Measurements from ENCODE around the gene CDKN2AIPNL. TPM values are rescaled to one million over a fixed set of nuclear protein-coding genes. Genes with fewer than 3 reads are reported as not detected.

The CDKN2AIPNL gene
- total RNA-seq, 3 donors from 2014 or later, result 44.0 to 44.4 (median 44.0) TPM

DNA sequence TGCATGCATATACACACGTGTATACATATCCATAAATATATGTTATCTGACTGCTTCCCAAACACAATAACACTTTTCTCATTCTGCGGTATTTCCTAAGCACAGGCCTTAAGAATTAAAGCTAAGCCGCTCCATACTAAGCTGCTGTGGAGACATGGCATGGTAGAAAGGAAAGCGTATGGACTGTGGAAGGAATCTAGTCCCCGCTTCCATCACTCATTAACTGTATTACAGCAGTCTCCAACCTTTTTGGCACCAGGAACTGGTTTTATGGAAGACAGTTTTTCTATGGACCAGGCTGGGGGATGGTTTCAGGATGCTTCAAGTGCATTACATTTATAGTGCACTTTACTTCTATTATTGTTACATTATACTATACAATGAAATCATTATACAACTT is 56.0 kb downstream of the CDKN2AIPNL start:
- peaks cover 2% of the 10 kb centered on the region for H3K4me1 Mint-ChIP-seq (ENCODE audit: low read depth)
- H3K27me3 Mint-ChIP-seq (ENCODE audit: low read depth), result no peaks in the 10 kb centered on the region
- H3K9me3 Mint-ChIP-seq, result no peaks in the 10 kb centered on the region
- DNase-seq (no peak), ATAC-seq (no peak)
- H3K4me3 Mint-ChIP-seq, result no peak overlapping the region
- peaks cover 2% of the 10 kb centered on the region for H3K36me3 Mint-ChIP-seq (ENCODE audit: insufficient read depth)

Other genes starting within 250 kb of the CDKN2AIPNL start
- 100 to 1,000 TPM; 273 to 286 (median 282) TPM for gene SKP1, start 234.9 kb downstream of the CDKN2AIPNL start, total RNA-seq
- 100 to 1,000 TPM; 206 to 213 (median 209) TPM for gene PPP2CA, start 185.8 kb downstream of the CDKN2AIPNL start, total RNA-seq
- gene CDKL3, start 44.7 kb downstream of the CDKN2AIPNL start, total RNA-seq, result 1 to 10 TPM in 2 of 3 donors, under 1 TPM in 1; 0.71 to 1.8 (median 1.3) TPM
- 100 to 1,000 TPM in 1 of 3 donors, 10 to 100 TPM in 2; 84.1 to 104 (median 95.9) TPM for gene UBE2B, start 40.3 kb downstream of the CDKN2AIPNL start, total RNA-seq
- gene JADE2, start 113.8 kb upstream of the CDKN2AIPNL start, total RNA-seq, result 10 to 100 TPM; 73.6 to 83.6 (median 76.8) TPM
- gene SAR1B, start 220.9 kb upstream of the CDKN2AIPNL start, total RNA-seq, result 10 to 100 TPM; 57.4 to 63.7 (median 58.3) TPM
- gene SEC24A, start 236.9 kb upstream of the CDKN2AIPNL start, total RNA-seq, result 10 to 100 TPM; 27.2 to 30.0 (median 28.3) TPM

All from activated T-cell treated with anti-CD3 and anti-CD28 coated beads, Interleukin-2, amount 50 U/mL, for 4 hours (primary cell).